Fibroblast of the aortic adventitia (primary cell): ENCODE data around the gene WIF1. TPM values are rescaled to one million over a fixed set of nuclear protein-coding genes. Genes with fewer than 3 reads are reported as not detected.

Source experiments
- DNase-seq: peaks from one replicate; pipeline ENCODE4 v3.0.0-alpha.2; 2010; ENCODE audit warnings: low read depth
- H3K4me3 ChIP-seq: 2 replicates; pipeline ENCODE4 v1.5.1; 2011; ENCODE audit warnings: low read depth, mild to moderate bottlenecking, control low read depth, low read length, moderate library complexity
- total RNA-seq: library from RNA; depleted of rRNA; stranded (reverse); fragments of >200 nt; gene quantifications from 2 replicates; pipeline ENCODE4 v1.2.3, GENCODE V29; 2012; ENCODE audit warnings: low replicate concordance
- TF ChIP-seq, protein P1 (sequence below): IDR thresholded peaks from 2 replicates; pipeline ENCODE4 v1.5.1; 2011; ENCODE audit warnings: mild to moderate bottlenecking, low read length, control low read depth, inconsistent platforms; ENCODE audit not compliant: insufficient read depth

WIF1 gene
- total RNA-seq, 1 donor, result under 0.01 TPM

- H3K4me3 ChIP-seq, result no peak overlapping the region
- TF ChIP-seq, protein P1, sequence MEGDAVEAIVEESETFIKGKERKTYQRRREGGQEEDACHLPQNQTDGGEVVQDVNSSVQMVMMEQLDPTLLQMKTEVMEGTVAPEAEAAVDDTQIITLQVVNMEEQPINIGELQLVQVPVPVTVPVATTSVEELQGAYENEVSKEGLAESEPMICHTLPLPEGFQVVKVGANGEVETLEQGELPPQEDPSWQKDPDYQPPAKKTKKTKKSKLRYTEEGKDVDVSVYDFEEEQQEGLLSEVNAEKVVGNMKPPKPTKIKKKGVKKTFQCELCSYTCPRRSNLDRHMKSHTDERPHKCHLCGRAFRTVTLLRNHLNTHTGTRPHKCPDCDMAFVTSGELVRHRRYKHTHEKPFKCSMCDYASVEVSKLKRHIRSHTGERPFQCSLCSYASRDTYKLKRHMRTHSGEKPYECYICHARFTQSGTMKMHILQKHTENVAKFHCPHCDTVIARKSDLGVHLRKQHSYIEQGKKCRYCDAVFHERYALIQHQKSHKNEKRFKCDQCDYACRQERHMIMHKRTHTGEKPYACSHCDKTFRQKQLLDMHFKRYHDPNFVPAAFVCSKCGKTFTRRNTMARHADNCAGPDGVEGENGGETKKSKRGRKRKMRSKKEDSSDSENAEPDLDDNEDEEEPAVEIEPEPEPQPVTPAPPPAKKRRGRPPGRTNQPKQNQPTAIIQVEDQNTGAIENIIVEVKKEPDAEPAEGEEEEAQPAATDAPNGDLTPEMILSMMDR, result no peak
- DNase-seq, result no peak
These were observed 1.6 kb upstream of the WIF1 start for GRCh38 chr12:65122703-65123102.

DNA sequence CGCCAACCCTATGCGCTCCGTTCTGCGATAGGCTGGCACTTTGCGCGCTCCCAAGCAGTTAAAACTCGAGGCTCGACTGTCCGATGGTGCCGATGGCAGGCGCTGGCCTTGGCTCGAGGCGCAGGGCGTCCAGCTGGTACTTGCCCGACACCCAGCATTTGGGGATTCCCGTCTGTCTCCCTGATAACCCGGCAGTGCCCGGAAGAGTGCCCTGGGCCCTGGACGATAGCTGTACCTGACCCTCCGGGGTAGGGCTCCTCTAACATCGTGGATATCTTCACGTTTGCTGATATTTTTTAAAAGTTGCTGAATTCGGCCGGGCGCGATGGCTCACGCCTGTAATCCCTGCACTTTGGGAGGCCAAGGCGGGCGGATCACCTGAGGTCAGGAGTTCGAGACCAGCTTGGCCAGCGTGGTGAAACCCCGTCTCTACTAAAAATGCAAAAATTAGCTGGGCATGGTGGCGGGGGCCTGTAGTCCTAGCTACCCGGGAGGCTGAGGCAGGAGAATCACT lies 908 bp upstream of the WIF1 start:
- TF ChIP-seq, protein P1, result no peak
- H3K4me3 ChIP-seq, result no peak overlapping the region
- DNase-seq, result no peak

DNA sequence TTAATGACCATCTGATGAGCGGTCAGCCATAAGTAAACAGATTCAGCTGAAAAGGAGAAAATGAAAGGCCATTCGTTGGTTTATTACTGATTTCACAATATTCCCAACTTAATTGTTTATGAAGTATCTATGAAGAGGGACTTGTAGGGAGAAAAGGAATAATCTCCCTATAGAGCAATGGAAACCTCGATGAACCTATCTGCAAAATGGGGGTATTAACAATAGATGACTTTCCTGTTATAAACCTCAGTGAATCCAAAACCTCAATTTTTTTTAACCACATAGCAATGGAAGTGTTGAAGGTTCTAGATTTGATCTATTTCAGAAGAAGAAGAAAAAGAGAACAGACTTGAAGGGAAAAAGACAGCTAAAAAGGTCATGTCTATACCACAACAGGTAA lies 2.0 kb downstream of the WIF1 start:
- TF ChIP-seq, protein P1, result no peak
- DNase-seq, result no peak
- no peak overlapping the region for H3K4me3 ChIP-seq

- no peak overlapping the region for H3K4me3 ChIP-seq
- TF ChIP-seq, protein P1, result no peak
- no peak for DNase-seq
These were observed 7.5 kb downstream of the WIF1 start for GRCh38 chr12:65113621-65114035.

DNA sequence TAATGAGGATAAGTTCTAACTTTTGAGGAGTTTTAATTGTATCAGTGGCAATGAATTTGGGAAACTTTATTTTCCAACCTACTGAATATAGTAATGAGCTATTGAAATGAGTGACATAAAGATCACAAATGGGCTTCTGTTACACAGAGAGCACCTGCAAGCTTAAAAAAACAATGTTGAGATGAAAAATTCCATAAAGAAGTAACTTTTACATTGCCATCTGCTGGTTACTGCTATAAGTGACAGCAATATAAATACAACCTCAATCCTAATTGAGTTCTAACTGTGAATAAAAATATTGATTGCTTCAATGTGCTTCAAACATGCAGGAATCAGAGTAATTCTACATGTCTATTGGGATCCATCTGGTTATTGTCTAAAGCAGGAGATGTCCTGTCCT lies 14.2 kb downstream of the WIF1 start:
- TF ChIP-seq, protein P1, result peak; percentile 33
- peak; percentile 25 for DNase-seq
- no peak overlapping the region for H3K4me3 ChIP-seq

DNA sequence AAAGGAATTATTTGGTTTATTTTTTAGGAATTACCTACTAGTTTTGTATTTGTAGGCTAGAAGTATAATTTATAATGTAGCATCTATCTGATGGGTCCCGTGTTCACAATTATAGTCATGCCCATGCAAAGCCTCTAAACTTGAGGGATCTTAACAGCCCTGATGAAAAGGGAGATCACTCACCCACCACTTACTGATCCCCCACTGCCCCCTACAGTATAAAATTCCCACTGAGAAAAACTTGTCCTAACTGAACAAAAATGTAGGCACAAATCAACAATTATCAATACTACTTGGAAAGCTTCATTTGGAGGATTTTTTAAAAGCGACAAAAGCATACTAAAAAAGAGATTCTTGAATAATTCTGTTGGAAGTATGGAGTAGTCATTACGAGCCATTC lies 21.0 kb downstream of the WIF1 start:
- no peak for DNase-seq
- no peak overlapping the region for H3K4me3 ChIP-seq
- TF ChIP-seq, protein P1, result peak; percentile 17

- DNase-seq, result no peak
- TF ChIP-seq, protein P1, result no peak
- no peak overlapping the region for H3K4me3 ChIP-seq
These were observed 21.9 kb downstream of the WIF1 start for GRCh38 chr12:65099182-65099581.
